T-helper 22 cell (primary cell): ENCODE results near the gene MINDY1.

ENCODE experiments used
- DNase-seq: peaks from one replicate; pipeline ENCODE4 v3.0.0-alpha.2; 2020; ENCODE audit warnings: low read depth

Gene MINDY1

DNA sequence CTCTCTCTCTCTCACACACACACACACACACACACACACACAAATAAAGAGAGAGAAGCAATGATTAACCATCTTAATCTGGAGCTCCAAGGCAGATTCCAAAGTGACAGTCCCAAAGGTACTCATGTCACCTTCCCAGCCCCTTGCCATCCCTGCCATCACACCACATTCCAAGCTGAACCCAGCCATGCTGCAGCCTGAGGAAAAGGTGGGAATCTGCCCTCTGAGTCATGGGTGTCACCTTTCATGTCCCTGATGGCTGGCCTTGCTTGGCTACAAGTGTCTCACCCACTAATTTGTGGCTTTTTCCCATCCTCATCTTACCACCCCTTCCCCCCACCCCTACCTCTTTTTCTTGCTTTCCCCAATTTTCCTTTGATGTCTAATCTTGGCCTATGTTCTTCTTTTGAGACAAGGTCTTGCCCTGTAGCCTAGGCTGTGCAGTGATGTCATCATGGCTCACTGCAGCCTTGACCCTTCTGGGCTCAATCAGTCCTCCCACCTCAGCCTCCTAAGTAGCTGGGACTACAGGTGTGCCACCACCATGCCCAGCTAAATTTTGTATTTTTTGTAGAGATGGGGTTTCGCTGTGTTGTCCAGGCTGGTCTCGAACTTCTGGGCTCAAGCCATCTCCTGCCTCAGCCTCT, 21.4 kb downstream of the MINDY1 start:
- no peak for DNase-seq

DNA sequence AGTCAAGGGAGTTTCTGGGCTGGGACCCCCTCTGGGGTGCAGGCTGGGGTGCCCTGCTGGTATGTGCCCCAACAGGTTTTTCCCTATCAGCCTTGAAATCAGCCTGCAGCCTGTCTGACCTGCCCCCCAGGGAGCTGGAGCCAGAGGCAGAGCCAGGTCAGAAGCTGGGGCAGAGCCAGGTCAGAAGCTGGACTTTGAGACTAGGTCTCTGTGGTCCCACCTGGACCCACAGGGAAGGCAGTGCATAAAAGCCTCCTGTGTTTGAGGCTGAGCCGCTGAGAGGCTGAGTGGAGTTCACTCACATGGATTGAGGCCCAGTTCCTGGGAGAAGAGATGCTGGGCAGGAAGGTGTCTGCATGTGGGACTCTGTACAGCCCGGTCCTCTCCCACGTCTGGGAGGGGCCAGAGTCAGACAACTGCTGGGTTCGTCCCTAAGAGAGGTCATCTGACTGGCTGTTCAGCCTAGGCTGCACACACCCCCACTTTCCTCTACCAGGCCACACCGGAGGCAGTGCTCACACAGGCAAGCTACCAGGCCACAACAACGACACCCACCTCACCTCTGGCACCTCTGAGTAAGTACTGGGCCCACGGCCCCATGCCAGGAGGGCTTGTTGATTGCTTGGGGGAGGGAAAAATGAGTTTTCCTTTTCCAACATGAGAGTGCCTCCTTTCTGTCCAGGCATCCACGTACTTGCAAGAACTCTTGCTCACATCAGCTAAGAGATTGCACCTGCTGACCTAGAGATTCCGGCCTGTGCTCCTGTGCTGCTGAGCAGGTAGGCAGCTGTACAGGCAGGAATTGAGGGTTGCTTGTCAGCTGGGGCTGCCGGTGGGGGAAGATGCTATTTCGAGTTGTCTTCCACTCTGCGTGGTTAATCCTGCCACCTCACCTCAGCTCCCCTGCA, 24.6 kb downstream of the MINDY1 start, which contains the start of gene ANXA9:
ANXA9 (plus strand) TSS at position 488 of the 908 bp plus-strand sequence. CDS start 814 bp downstream, outside the sequence.
- DNase-seq: no peak

DNA sequence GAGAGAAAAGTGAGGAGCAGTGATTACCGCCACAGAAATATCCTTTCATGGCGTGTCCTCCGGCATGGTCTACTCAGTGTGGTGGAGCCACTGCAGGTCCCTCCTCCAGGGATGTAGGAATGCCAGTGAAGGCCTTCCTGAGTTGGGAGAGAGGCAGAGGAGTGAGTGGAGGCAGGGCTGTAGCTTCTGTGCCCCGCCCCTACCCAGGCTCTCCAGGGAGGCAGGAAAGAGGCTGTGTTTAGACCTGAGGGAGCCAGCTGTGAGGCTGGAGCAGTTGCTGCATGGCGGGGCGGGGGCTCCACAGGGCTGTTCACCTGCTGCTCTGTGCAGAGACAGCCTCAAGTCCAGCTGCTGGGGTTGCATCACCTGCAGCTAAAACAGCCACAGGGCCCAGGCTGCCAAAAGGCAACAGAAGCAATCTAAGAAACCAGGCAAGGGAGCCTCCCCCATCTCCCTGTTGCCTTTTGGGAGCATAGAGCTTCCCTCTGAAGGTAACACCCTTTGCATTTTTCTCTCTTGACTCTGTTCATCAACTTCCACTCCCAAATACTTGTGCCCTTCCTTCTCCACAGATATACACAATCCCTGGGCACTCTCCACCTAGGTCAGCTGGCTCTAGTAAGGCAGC, 25.4 kb downstream of the MINDY1 start:
- DNase-seq: no peak

DNA sequence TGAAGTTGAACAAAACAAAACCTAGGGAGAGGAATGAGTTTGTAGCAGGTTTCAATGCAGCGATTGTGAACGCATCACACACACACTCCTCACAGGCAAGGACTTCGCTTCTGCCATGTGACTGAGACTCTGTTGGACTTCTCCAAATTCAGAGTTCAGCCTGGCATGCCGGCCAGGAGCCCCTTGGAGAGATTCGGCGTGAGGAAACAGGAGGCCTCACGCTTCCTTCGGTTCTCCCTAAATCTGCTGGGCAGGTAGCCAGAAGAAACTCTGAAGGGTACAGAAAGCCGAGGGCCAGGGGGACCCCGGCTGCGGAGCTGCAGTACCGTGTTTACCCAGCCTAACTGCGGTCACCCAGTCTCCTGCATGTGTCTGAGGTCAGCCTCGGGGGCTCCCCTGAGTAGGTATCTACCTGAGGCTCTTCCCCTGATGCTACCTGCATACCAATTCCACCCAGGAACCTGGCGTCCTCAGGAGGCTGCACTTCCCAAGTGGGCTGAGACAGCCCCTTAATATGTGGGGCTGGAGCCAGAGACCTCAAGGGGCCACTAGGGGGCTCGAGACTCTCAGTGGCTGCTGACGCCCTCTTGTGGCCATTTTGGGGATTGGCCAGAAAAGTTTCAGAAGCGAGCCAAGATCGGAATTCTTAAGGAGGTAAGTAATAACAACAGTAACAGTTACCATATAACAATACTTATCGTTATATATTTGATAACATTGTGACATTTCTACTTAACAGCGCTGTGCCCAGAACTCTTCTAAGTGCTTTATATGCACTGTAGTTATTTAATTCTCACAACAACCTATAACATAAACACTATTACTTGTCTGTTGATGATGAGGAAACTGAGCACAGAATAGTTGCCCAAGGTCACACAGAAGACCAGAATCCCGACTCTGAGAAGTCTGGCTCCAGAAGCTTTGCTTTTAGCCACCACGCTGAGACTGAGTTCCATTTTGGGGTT, 27.3 kb downstream of the MINDY1 start:
- peak; percentile 70 for DNase-seq

DNA sequence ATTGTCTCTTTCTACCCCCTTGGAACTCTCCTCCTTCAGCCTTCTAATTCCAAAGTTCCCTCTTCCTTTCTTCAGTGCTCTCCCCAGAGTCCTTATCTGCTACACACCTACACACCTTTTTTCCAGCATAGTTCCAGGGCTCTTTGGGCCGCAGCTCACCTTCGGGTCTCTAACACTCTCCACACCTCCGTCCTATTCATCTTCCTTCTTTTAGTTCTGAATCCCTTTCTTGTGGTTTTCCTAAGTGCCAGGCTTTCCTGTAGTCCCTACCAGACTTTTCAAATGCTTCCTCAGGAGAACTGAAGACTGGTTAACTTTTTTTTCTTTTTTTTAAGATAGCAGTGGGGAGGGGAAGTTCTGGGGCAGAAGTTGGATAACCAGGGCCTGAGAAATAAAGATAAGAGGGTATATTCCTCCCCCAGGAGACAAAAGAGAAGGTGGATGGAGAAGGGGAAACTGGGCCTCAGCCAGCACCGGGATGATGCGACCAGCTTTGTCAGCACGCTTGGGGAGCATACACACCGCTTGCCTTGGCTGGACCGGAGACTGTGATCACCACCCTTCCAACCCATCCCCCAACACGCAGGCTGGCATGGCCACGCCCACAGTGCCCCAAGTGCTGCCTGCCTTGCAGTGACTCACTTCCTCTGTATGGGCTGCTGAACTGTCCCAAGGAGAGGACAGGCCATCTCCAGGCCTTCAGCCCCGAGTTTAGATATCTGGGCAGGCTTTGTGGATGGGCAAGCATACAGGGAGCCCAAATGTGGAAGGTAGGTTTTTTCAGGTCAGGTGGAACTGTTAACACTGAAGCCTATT, 29.6 kb downstream of the MINDY1 start:
- peak; percentile 60 for DNase-seq

DNA sequence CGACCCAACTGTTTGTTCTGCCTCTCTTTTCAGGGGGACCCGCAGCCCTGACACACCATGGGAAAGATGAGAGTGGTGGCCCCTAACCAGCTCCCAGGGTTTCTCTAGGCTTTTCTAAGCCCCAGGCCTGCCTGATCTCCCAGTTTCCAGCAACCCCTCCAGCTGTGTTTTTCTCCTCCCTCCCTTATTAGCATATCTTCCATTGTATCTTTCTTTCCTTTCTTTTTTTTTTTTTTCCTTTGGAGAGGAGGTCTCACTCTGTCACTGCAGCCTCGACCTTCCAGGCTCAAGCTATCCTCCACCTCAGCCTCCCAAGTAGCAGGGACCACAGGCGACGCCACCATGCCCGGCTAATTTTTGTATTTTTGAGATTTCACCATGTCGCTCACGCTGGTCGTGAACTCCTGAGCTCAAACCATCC, 30.3 kb downstream of the MINDY1 start:
- no peak for DNase-seq

DNA sequence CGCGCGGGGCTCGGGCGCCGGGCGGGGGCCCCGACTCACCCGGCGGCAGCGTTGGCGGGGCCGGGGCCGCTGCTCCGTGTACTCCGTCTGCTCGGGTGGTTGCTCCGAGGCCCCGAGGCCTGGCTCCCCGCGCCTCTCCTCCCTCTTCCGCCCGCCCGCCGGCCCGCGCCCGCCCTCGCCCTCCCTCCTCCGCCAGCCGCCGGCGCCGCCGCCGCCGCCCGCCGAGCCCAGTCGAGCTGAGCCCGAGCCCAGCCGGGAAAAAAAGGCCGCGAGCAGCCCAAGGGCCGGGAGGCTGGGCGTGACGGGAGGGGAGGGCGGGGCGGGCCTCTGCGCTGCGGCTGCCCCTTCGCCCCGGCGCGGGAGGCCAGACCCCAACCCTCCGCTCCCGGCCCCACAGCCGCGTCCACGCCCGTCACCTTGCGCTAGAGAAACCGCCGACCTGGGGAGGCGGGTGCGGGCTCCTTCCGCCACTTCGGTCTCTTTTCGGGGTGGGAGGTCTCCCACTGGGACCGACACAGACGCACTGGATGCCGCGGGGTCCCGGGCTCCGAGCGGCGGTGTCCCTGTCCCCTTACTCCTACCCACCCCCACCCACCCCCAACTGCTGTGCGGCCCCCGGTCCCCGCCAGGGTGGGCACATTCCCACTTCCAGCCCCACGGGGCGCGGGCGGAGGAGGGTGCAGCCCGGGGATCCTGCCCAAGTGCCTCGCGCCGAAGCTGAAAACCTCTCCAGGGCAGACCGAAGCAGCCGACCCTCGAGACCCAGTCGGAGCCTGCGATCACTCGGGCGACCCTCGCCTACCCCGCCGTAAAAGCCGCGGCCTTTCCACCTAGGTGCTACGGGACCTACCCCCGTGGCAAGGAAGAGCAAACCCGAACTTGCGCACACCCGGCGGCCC, 31.9 kb downstream of the MINDY1 start, which contains the start of gene CERS2:
CERS2 (minus strand) TSS at position 256 of the 899 bp plus-strand sequence. CDS start 5,745 bp downstream, outside the sequence.
- DNase-seq: peak; percentile 71

DNA sequence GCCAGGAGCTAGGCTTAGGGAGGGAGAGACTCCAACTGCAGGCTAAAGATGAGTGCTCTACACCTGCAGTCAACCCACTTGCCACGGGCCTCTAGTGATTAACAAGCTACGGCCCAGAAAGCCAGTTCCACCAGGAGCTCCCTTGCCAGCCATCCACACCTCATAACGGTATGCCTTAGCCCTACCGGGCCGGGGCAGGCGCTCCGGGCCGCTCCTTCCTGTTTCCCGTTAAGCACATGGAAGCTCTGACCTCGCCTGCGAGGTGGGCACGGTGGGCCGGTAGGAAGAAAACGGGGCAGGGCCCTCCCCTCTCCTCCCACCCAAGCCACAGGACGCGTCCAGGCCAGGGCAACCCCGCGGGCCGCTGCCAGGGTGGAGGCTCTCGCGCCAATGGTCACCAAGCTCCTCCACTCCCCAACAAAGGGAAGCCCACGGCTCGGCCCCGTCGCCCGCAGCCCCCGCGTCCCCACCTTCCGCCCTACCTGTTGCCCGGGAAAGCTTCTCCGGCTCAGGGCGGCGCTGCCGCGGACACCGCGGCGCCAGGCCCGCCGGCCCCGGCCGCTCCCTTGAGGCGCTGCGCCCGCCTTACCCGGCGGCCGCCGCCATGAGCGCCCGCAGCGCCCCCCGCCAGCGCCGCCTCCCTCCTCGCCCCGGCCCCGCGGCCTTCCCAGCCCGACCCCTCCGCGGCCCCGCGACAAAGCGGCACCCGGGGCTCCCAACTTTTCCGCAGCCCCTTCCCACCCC, 32.7 kb downstream of the MINDY1 start:
- DNase-seq: no peak

DNA sequence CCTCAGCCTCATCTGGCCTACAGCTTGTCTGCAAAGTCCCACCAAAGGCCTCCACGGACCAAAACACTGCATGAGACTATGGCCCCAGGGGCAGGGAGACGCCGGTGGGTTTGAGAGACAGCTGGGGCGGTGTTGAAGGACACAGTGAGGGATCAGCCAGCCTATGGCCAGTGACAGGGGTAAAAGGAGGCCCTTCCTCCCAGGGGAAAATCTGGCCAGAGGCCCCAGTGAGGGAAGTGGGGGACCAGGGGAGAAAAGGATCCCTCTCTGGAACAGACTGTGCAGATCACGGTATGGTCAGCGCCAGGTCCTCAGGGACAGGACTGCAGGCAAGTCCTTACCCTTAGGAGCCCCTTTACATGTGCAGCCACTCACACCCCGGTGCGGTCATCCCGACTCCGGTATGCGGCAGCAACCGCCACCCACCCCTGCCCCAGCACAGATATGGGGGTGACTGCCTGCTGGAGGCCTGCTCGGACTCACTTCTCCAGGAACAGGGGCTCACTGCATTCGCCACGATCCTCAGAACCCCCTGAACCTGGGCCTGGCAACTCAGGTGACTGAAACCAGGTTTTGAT, 33.4 kb downstream of the MINDY1 start:
- no peak for DNase-seq

DNA sequence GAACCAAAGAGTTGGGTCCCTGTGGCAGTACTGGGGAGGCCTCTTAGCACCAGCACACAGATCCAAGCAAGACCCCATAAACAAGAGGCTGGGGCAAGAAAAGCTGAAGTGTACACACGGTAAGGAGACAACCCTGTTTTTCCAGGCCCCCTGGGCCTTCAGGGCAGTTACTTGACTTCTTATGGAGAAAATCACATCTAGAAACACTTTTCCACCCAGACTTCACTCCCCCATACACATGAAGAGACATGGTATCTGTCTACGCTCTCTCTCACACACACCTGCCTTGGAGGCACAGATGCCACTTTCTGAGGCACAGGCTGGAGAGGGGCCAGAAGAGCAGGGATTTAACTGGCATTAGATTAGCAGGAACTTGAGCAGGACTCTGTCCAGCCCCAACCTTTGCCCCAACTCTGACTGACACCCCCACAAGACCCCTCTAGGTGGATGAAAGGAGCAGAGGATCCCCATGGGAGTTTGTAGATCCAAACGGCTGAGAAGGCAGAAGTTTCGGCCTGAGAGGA, 34.2 kb downstream of the MINDY1 start:
- no peak for DNase-seq

DNA sequence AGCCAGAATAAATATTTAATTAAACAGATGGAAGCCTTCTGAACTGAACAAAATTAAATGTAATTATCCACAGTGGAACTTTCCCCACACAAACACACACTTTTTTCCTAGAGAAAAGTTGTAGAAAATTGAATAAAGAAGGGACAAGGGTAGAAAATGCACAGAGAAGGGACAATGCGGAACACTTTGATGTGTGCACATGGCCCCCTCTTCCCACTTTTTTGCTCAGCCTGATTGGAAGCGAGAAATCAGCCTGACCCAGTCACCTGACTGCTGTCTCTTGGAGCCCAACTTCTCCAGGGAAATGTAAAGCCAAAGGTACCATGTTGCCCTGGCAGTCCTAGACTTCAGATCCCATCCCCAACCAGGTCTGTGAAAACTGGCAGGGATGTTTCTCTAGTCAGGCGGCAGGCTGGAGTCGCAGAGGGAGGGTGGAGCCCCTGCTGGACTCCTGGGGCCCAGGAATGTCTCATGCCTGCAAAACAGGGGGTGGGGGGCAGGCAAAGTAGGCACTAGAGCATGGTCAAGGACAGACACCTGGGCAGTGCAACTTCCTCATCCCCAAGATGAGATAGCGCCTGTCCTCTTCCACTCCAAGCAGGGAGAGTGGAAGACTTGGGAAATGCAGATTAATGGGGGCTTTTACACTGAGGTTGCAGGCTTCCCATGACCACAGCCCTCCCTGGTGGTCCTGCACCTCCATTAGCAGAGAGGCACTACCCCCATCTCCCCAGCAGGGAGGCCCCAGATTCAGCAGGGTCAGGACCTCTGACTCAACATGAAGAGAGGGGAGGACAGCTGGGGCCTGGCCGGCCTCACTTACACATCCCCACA, 34.9 kb downstream of the MINDY1 start:
- no peak for DNase-seq

DNA sequence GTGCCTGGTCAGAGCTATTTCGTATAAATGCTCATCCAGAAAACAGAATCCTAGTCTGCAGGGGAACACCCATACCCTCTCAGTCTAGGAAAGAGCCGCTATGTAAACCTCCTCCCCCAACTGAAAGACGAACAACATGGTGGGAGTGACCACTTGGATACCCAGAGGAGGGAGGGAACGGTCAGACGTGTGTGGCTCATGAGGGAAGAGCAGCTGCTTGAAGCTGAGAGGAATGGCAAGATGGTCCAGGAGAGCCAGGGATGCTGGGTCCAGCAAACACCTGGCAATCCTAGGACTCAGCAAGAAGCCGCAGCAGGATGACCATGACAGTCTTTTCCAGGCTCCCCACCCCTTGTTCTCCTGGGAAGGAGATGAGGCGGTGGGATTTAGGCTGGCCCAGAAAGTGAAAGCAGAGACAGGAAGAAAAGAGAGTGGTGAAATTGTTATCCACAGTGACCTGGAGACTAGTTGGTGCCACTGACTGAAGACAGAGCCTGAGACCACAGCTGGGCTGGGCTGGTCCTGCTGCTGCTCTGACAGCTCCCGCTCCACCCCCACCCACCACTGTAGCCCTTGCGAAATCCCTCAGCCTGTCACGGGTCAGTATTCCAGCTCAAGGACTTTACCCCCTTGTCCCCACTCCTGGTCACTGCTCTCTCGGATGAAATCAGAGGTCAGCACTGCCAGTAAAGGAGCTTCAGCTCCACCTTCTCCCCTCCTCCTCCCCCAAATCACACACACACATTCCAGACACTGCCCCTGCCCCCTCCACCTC, 35.7 kb downstream of the MINDY1 start:
- DNase-seq: no peak

DNA sequence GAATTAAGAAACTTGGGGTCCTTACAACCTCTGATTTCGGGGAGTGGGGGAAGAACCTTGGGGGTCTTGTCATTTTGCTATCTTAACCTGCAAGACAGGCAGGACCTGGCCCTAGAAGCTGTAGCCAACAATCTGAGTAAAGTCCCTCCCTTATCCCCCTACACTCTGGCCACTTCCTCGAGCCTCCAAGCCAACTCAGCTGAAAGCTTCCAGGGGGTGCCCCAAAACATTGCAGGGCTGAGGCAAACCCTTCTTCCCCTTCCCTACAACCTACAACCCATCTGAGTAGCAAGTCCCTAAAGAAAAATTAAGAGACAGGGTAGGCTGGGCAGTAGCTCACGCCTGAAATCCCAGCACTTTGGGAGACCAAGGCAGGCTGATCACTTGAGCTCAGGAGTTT, 37.1 kb downstream of the MINDY1 start:
- no peak for DNase-seq

DNA sequence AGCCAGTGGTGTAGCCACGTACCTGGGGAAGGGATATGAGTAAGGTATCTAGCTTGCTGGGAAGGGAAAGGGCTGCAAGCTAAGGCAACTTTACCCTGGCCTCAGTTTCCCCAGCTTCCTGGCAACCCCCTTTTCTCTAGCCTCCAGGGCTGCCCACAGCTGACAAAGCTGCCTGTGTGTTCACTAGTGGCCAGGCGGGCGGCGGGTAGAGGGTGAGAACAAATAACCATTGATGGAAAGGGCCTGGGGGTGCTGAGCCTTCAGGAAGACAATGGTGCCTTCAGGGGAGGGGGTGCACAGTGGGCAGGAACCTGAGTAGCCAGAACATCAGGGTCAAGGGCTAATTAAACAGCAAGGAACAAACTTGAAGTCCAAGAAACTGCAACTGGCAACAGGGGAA, 38.2 kb downstream of the MINDY1 start:
- DNase-seq: no peak

DNA sequence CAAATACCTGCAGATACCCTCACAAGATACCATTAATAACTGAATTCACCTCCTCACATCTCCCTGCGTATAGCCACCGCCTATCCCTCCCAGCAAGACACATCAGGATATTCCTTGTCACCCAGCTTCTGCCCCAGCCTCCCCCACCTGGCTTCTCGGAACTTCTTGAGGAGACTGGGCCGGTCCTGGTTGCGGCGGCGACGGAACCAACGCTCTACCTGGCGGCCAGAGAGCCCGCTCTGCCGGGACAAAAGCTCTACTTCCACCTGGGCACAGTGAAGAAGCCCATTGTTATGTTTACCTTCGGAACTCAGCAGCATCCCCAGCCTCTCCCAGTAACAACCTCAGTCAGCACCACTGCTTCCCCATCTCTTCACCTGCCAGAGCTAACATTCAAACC, 38.8 kb downstream of the MINDY1 start:
- DNase-seq: no peak

DNA sequence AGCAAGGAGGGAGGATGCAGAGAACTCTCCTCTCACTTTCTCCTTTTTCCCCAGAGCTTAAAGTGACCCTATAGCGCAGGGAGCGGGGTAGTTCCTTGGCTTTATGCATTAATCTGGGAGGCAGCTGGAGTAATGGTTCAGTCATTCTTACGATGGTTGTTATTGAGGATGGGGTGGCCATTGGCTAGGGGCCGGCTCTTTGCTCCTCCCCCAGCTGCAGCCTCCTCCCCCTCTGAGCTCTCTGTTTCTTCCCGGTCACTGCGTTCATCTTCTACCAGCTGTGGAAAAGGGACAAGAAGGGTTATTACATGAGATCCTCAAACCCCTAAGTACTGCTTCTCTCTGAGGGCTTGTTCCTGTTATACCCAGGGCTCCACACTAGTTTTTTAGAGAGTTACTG, 40.7 kb downstream of the MINDY1 start:
- no peak for DNase-seq

DNA sequence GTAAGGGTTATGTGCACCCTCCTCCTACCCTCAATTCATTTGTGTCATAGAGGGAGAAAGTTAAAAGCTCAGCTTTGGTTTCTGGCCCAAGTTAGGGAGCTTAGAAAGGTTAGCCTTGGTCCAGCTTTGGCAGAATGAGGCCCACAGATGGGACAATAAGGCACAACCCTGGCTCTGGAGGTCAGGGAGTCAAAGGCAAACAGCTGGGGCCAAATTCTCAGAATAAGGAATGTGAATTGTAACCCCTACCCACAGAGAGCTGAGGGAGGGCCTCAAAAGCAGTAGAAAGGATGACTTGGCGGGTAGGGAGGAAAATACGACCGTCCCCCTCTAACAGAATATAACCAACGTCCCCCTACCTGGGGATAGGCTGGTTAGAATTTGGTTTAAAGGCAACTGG, 41.1 kb downstream of the MINDY1 start:
- DNase-seq: no peak
